GM21737 (cell line): ENCODE measurements around the gene ZDHHC12.
A peak's percentile ranks its signal among the peaks of the same experiment; 100 is the strongest.

ENCODE experiments used
- ATAC-seq: cut with Tn5 transposase; IDR thresholded peaks from one replicate; pipeline ENCODE4 v1.9.1; 2021; ENCODE audit warnings: mild to moderate bottlenecking, moderate library complexity; ENCODE audit not compliant: unreplicated experiment

The ZDHHC12 gene

DNA sequence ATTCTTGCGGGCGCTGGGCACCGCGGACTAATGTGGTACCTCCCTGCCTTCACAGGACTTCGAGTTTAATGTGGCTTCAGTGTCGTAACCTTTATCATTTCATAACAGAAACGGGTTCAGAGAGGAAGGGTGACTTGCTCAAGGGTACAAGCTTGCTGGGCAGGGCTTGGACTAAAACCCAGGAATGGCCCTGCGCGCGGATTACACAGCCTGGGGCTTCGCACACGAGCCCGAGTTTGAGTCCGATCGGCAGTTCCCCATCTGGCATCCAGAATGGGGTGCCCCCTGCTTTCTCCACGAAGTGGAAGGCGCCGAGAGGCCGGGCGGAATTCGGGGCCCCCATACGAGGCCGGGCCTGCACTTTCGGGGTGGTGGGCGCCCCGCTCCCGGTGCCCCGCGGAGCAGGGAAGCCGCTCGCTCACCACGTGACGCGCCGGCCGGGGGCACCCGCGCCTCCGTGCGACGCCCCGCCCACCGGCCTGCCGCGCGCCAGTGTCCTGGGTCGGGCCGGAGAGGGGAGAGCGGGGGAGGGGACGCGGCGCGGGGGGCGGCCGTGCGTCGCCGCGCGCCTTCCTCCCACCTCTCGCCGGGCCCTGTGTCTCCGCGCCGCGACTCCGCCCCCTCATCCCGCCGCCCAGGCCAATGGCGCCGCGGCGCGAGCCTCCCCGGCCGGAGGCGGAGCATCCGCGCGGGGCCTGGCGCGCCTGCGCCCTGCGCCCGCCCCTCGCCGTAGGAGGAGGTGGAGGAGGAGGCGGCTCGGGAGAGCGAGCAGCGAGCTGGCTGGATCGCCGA, 35.2 kb downstream of the ZDHHC12 start, which contains the start of gene SET:
TSS of gene SET (plus strand) at position 722 of the 792 bp plus-strand sequence. CDS start 361 bp downstream, outside the sequence.
- ATAC-seq = peak; percentile 63

DNA sequence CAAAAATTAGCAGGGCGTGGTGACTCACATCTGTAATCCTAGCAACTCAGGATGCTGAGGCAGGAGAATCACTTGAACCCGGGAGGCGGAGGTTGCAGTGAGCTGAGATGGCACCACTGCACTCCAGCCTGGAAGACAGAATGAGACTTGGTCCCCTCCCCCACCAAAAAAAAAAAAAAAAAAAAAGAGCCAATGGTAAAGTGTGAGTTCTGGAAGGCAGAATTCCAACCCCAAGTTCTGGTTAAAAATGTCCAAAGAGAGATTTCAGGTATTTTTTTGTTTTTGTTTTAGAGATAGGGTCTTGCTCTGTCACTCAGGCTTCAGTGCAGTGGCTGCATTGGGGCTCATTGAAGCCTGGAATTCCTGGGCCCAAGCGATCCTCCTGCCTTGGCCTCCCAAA, 36.5 kb downstream of the ZDHHC12 start:
- ATAC-seq = no peak

GRCh38 chr9:128685636-128686489, 38.1 kb downstream of the ZDHHC12 start:
- ATAC-seq = no peak

GRCh38 chr9:128684325-128685199, 39.4 kb downstream of the ZDHHC12 start:
- ATAC-seq = peak; percentile 36

GRCh38 chr9:128684065-128684324, 39.9 kb downstream of the ZDHHC12 start:
- ATAC-seq = no peak

GRCh38 chr9:128683340-128684064, 40.4 kb downstream of the ZDHHC12 start:
- peak; percentile 36 for ATAC-seq

DNA sequence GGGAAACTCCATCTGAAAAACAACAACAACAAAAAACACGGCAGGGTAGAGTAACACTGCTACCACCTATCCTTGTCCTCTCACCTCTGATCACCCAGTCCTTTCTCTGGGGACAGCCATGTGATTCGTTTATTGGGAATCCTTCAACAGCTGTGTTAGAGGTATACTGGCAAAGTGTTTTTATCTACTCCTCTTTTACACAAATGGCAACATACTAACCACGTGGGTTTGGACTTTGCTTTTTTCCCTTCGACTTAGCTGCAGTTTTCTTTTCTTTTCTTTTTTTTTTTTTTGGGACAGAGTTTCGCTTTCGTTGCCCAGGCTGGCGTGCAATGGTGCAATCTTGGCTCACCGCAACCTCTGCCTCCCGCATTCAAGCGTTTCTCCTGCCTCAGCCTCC, 46.1 kb downstream of the ZDHHC12 start:
- no peak for ATAC-seq

DNA sequence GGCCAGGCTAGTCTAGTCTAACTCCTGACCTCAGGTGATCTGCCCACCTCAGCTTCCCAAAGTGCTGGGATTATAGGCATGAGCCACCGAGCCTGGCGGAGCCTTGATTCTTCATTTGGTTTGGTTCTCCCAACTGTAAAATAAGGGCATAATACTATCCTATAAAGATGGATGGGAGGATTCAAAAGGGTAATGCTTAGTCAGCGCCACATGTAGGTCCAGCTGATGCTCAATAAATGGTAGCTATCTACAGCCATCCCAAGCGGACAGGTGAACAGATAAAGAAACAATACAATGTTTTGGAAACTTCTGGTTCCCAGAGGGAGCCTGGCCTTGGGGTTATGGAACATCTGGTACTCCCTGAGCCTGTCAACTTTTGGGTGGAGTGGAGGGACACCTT, 48.5 kb downstream of the ZDHHC12 start:
- ATAC-seq = no peak
